Measurements from ENCODE around the gene OIT3. TPM values are rescaled to one million over a fixed set of nuclear protein-coding genes. Genes with fewer than 3 reads are reported as not detected.

OIT3 gene
- polyA plus RNA-seq, 2 of the 4 experiments (the other 2 are of a cell fraction) = 0.06 to 0.08 TPM

GRCh38 chr10:72855129-72855528 lies 38.4 kb upstream of the OIT3 start:
- ChIA-PET CTCF (interaction anchor here (0.7 kb wide), 2 partner anchors 206 to 502 kb away, joined by 3 read pairs; no protein-coding TSS in a partner anchor), POLR2A (no interaction called here)

GRCh38 chr10:72855790-72856189 lies 37.7 kb upstream of the OIT3 start:
- CTCF ChIA-PET = interaction anchor here (0.7 kb wide), 1 partner anchor 502 kb away, joined by 3 read pairs; no protein-coding TSS in a partner anchor
- Histone ChIP-seq H3K4me1 (no peaks in the 10 kb centered on the region), H3K9me3 (peaks cover 20% of the 10 kb centered on the region), H3K4me3 (no peak overlapping the region), H3K27ac (no peak overlapping the region), H3K4me2 (no peak overlapping the region)
- POLR2A ChIA-PET = no interaction called here
- 80% methylated on average over 2 of the region's 2 CpGs for WGBS (ENCODE audit: missing lambda C conversion rate)
- no peak for FAIRE-seq
- ATAC-seq = no peak
- no peak for TF ChIP-seq CHD4 (IDR thresholded peaks at IDR 0.05; ENCODE audit: borderline replicate concordance)
- TF ChIP-seq EHMT2 (IDR thresholded peaks at IDR 0.05; ENCODE audit: low read depth) = no peak
- no peak for TF ChIP-seq ESRRA (IDR thresholded peaks at IDR 0.05; ENCODE audit: borderline replicate concordance, low read length)
- DNase-seq (ENCODE audit: low read depth in 1 of 2, low spot score in 1 of 2) = no peak

More at GRCh38 chr10:72855129-72855528, 38.4 kb upstream of the OIT3 start:
- no peak for FAIRE-seq
- Histone ChIP-seq H3K9me3 (peaks cover 20% of the 10 kb centered on the region), H3K27ac (no peak overlapping the region), H3K4me1 (no peaks in the 10 kb centered on the region), H3K4me3 (no peak overlapping the region), H3K4me2 (no peak overlapping the region)
- ATAC-seq = no peak
- TF ChIP-seq NR3C1 (IDR thresholded peaks at IDR 0.05) = no peak
- TF ChIP-seq EP300 (IDR thresholded peaks at IDR 0.05) = no peak
- TF ChIP-seq MAFK (IDR thresholded peaks at IDR 0.05; ENCODE audit: partially characterized antibody) = no peak
- no peak for TF ChIP-seq PBX3 (IDR thresholded peaks at IDR 0.05)
- TF ChIP-seq RAD21 (conservative IDR thresholded peaks at IDR 0.05 in 1 of 2, IDR thresholded peaks at IDR 0.05 in 1 of 2) = no peak
- no peak for TF ChIP-seq RNF2 (IDR thresholded peaks at IDR 0.05; ENCODE audit: borderline replicate concordance, low read depth)
- TF ChIP-seq BHLHE40 (IDR thresholded peaks at IDR 0.05; ENCODE audit: low read depth, low read length) = no peak
- TF ChIP-seq POLR2AphosphoS2 (conservative IDR thresholded peaks at IDR 0.05; ENCODE audit: low read length) = no peak
- no peak for TF ChIP-seq KDM1A (IDR thresholded peaks at IDR 0.05; ENCODE audit: low read depth)
- TF ChIP-seq ZSCAN20 (CRISPR knock-in tag; IDR thresholded peaks at IDR 0.05) = no peak
- no peak for TF ChIP-seq BCL3 (IDR thresholded peaks at IDR 0.05)
- TF ChIP-seq HDAC2 (IDR thresholded peaks at IDR 0.05) = no peak
- TF ChIP-seq ATOH8 (CRISPR knock-in tag; IDR thresholded peaks at IDR 0.05; ENCODE audit: low read depth) = no peak
- TF ChIP-seq KDM5A (IDR thresholded peaks at IDR 0.05) = no peak
- TF ChIP-seq MYC (IDR thresholded peaks at IDR 0.05; ENCODE audit: borderline replicate concordance, low read length) = no peak
- no peak for TF ChIP-seq ZFP36 (IDR thresholded peaks at IDR 0.05; ENCODE audit: borderline replicate concordance, partially characterized antibody)
- no peak for DNase-seq (ENCODE audit: low read depth in 1 of 2, low spot score in 1 of 2)

- WGBS (ENCODE audit: missing lambda C conversion rate) = 93% methylated on average over 6 of the region's 6 CpGs
- TF ChIP-seq MAFK (IDR thresholded peaks at IDR 0.05; ENCODE audit: partially characterized antibody) (peak; percentile 86), EHMT2 (IDR thresholded peaks at IDR 0.05; ENCODE audit: low read depth) (no peak)
- Histone ChIP-seq H3K4me3 (no peak overlapping the region), H3K4me2 (no peak overlapping the region), H3K9me3 (0 out of 3 replicates have a peak, but pooled peaks cover 2% of the 10 kb centered on the region), H3K4me1 (no peaks in the 10 kb centered on the region), H3K27ac (no peak overlapping the region)
- ATAC-seq (no peak), DNase-seq (ENCODE audit: low read depth in 1 of 2, low spot score in 1 of 2) (no peak), FAIRE-seq (no peak)
- ChIA-PET POLR2A (no interaction called here), CTCF (interaction anchor here (0.8 to 1.3 kb wide), 4 partner anchors 9 to 195 kb away, joined by 3 to 4 read pairs (median 3); no protein-coding TSS in a partner anchor)
Measured at GRCh38 chr10:72858067-72858466, 35.5 kb upstream of the OIT3 start.

Data from A549 (cell line).